MM.1S (cell line): ENCODE data around the gene ETV3.

ENCODE experiments used
- DNase-seq: peaks from one replicate; pipeline ENCODE4 v3.0.0-alpha.2; 2015
- H2AFZ ChIP-seq: fragments of 300-600 bp; sonication (generic); 2 replicates; pipeline ENCODE4 v1.6.0; 2016; ENCODE audit warnings: antibody characterized with exemption, low read length
- H3F3A ChIP-seq: fragments of 300-600 bp; sonication (generic); 2 replicates; pipeline ENCODE4 v1.6.1; 2016; ENCODE audit warnings: mild to moderate bottlenecking, antibody characterized with exemption, low read length, moderate library complexity, mixed read lengths; ENCODE audit not compliant: insufficient read depth
- H3K27ac ChIP-seq: fragments of 300-600 bp; sonication (generic); 2 replicates; pipeline ENCODE4 v1.5.1; 2016; ENCODE audit warnings: mild to moderate bottlenecking, low read length
- H3K27me3 ChIP-seq: fragments of 300-600 bp; sonication (generic); replicated peaks from 2 replicates; pipeline ENCODE4 v1.6.0; 2016; ENCODE audit warnings: low read length; ENCODE audit not compliant: insufficient read depth
- H3K36me3 ChIP-seq: fragments of 300-600 bp; sonication (generic); replicated peaks from 2 replicates; pipeline ENCODE4 v1.6.1; 2016; ENCODE audit warnings: mild to moderate bottlenecking, low read length, mixed read lengths; ENCODE audit not compliant: insufficient read depth
- H3K4me1 ChIP-seq: fragments of 300-600 bp; sonication (generic); 2 replicates; pipeline ENCODE4 v1.6.1; 2016; ENCODE audit warnings: low read length, mixed read lengths
- H3K4me2 ChIP-seq: fragments of 300-600 bp; sonication (generic); 2 replicates; pipeline ENCODE4 v1.6.0; 2016; ENCODE audit warnings: low read depth, low read length
- H3K4me3 ChIP-seq: fragments of 300-600 bp; sonication (generic); 2 replicates; pipeline ENCODE4 v1.5.1; 2016; ENCODE audit warnings: low read length, mixed read lengths
- H3K79me2 ChIP-seq: fragments of 300-600 bp; sonication (generic); 2 replicates; pipeline ENCODE4 v1.6.1; 2016; ENCODE audit warnings: mixed run types, low read length, mixed read lengths
- H3K9ac ChIP-seq: fragments of 300-600 bp; sonication (generic); 2 replicates; pipeline ENCODE4 v1.6.1; 2016; ENCODE audit warnings: low read length, mixed read lengths
- H3K9me2 ChIP-seq: fragments of 300-600 bp; sonication (generic); replicated peaks from 2 replicates; pipeline ENCODE4 v1.6.1; 2016; ENCODE audit warnings: mild to moderate bottlenecking, low read length, mixed read lengths; ENCODE audit not compliant: insufficient read depth
- H3K9me3 ChIP-seq: fragments of 300-600 bp; sonication (generic); replicated peaks from 2 replicates; pipeline ENCODE4 v1.6.1; 2016; ENCODE audit warnings: mild to moderate bottlenecking, low read length, mixed read lengths; ENCODE audit not compliant: insufficient read depth
- H4K20me1 ChIP-seq: fragments of 300-600 bp; sonication (generic); 2 replicates; pipeline ENCODE4 v1.6.1; 2016; ENCODE audit warnings: mild to moderate bottlenecking, low read length, moderate library complexity, mixed read lengths; ENCODE audit not compliant: insufficient read depth
- CTCF ChIP-seq: fragments of 300-600 bp; sonication (generic); IDR thresholded peaks from 2 replicates; pipeline ENCODE4 v1.5.1; 2016; ENCODE audit warnings: antibody characterized with exemption, low read length, mixed read lengths
- EZH2 ChIP-seq: fragments of 300-600 bp; sonication (generic); optimal IDR thresholded peaks from 2 replicates; pipeline ENCODE3; 2017; ENCODE audit warnings: low read depth, mild to moderate bottlenecking, antibody characterized with exemption, low read length, mixed read lengths
- EZH2phosphoT487 ChIP-seq: fragments of 300-600 bp; sonication (generic); IDR thresholded peaks from 2 replicates; pipeline ENCODE4 v1.6.1; 2018; ENCODE audit warnings: antibody characterized with exemption, low read length

ETV3 gene

GRCh38 chr1:157095551-157095950, 42.6 kb downstream of the ETV3 start:
- no peak overlapping the region for H3K27ac ChIP-seq
- H3K9ac ChIP-seq = no peak overlapping the region
- no peaks in the 10 kb centered on the region for H3K9me3 ChIP-seq
- TF ChIP-seq EZH2phosphoT487 (no peak), EZH2 (no peak), CTCF (no peak)
- no peaks in the 10 kb centered on the region for H3K79me2 ChIP-seq
- no peak for DNase-seq
- no peaks in the 10 kb centered on the region for H4K20me1 ChIP-seq
- no peak overlapping the region for H3K4me2 ChIP-seq
- H3K4me1 ChIP-seq = no peaks in the 10 kb centered on the region
- H3K36me3 ChIP-seq = no peaks in the 10 kb centered on the region
- no peak overlapping the region for H3K4me3 ChIP-seq
- H3K27me3 ChIP-seq = no peaks in the 10 kb centered on the region
- H3F3A ChIP-seq = no peaks in the 10 kb centered on the region
- H2AFZ ChIP-seq = no peak overlapping the region
- no peaks in the 10 kb centered on the region for H3K9me2 ChIP-seq

DNA sequence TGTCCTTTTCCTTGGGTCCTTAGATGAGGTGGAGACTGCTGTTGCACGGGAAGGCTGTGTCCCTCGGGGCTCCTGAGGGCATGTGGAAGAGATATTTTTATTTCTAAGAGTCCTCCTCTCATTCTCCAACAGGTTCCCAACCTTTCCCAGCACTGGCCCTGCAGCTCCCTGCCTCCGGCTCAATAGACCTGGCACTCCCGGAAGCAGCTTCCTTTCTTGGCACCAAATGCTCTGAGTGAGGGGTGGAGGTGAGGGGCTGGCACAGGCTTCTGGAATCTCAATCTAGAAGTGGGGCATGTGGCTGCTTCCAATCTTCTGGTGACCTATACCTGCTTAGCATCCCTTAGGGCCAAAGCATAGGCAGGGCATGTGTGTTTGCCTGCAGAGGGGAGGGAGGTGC, 43.1 kb downstream of the ETV3 start:
- H3K4me2 ChIP-seq = no peak overlapping the region
- no peaks in the 10 kb centered on the region for H3K4me1 ChIP-seq
- H3F3A ChIP-seq = no peaks in the 10 kb centered on the region
- no peaks in the 10 kb centered on the region for H3K9me2 ChIP-seq
- H3K36me3 ChIP-seq = no peaks in the 10 kb centered on the region
- no peaks in the 10 kb centered on the region for H3K27me3 ChIP-seq
- no peaks in the 10 kb centered on the region for H4K20me1 ChIP-seq
- H3K9ac ChIP-seq = no peak overlapping the region
- H3K27ac ChIP-seq = no peak overlapping the region
- no peaks in the 10 kb centered on the region for H3K79me2 ChIP-seq
- TF ChIP-seq EZH2 (no peak), EZH2phosphoT487 (no peak), CTCF (no peak)
- no peak for DNase-seq
- H2AFZ ChIP-seq = no peak overlapping the region
- H3K9me3 ChIP-seq = no peaks in the 10 kb centered on the region
- no peak overlapping the region for H3K4me3 ChIP-seq

- Histone ChIP-seq H3K4me2 (no peak overlapping the region), H2AFZ (no peak overlapping the region), H3K27me3 (no peaks in the 10 kb centered on the region), H3K9ac (no peak overlapping the region), H3K79me2 (no peaks in the 10 kb centered on the region), H4K20me1 (no peaks in the 10 kb centered on the region), H3F3A (no peaks in the 10 kb centered on the region), H3K27ac (no peak overlapping the region), H3K36me3 (no peaks in the 10 kb centered on the region), H3K9me3 (no peaks in the 10 kb centered on the region), H3K9me2 (no peaks in the 10 kb centered on the region), H3K4me1 (no peaks in the 10 kb centered on the region), H3K4me3 (no peak overlapping the region)
- TF ChIP-seq EZH2phosphoT487 (no peak), CTCF (no peak), EZH2 (no peak)
- no peak for DNase-seq
Measured at GRCh38 chr1:157092831-157093230, 45.4 kb downstream of the ETV3 start.
